Neural progenitor cell (in vitro differentiated cells): ENCODE results near the gene ZNF689. TPM values are rescaled to one million over a fixed set of nuclear protein-coding genes. Genes with fewer than 3 reads are reported as not detected.

Experiments
- DNase-seq: peaks from one replicate; pipeline ENCODE4 v3.0.0-alpha.2; 2016; ENCODE audit warnings: low spot score
- H2AFZ ChIP-seq: fragments of 200-600 bp; sonication (generic); replicated peaks from 2 replicates; pipeline ENCODE4 v1.6.1; 2016; ENCODE audit warnings: antibody characterized with exemption
- H3F3A ChIP-seq: fragments of 200-600 bp; sonication (generic); 2 replicates; pipeline ENCODE4 v1.6.1; 2016; ENCODE audit warnings: antibody characterized with exemption, low read depth
- H3K27ac ChIP-seq: fragments of 200-600 bp; sonication (generic); 2 replicates; pipeline ENCODE4 v1.5.1; 2016; ENCODE audit warnings: mild to moderate bottlenecking
- H3K27me3 ChIP-seq: fragments of 200-600 bp; sonication (generic); 2 replicates; pipeline ENCODE4 v1.6.1; 2016; ENCODE audit warnings: mild to moderate bottlenecking, moderate library complexity
- H3K36me3 ChIP-seq: fragments of 200-600 bp; sonication (generic); 2 replicates; pipeline ENCODE4 v1.5.1; 2016
- H3K4me1 ChIP-seq: fragments of 200-600 bp; sonication (generic); 2 replicates; pipeline ENCODE4 v1.6.1; 2016; ENCODE audit warnings: mixed run types
- H3K4me2 ChIP-seq: fragments of 200-600 bp; sonication (generic); 2 replicates; pipeline ENCODE4 v1.6.1; 2016
- H3K4me3 ChIP-seq: fragments of 200-600 bp; sonication (generic); 2 replicates; pipeline ENCODE4 v1.5.1; 2016
- H3K79me2 ChIP-seq: fragments of 200-600 bp; sonication (generic); 2 replicates; pipeline ENCODE4 v1.6.1; 2016; ENCODE audit warnings: low read depth
- H3K9ac ChIP-seq: fragments of 200-600 bp; sonication (generic); 2 replicates; pipeline ENCODE4 v1.6.1; 2016
- H3K9me3 ChIP-seq: fragments of 200-600 bp; sonication (generic); 2 replicates; pipeline ENCODE4 v1.5.1; 2016; ENCODE audit warnings: low read depth
- H4K20me1 ChIP-seq: fragments of 200-600 bp; sonication (generic); 2 replicates; pipeline ENCODE4 v1.6.1; 2016; ENCODE audit warnings: low read depth
- H3K27ac Mint-ChIP-seq: 3 replicates; pipeline ENCODE4 v1.8.0; 2021; ENCODE audit warnings: mixed read lengths
- H3K27me3 Mint-ChIP-seq: 2 replicates; pipeline ENCODE4 v1.8.0; 2022; ENCODE audit warnings: low read depth, mild to moderate bottlenecking, inconsistent platforms, moderate library complexity, mixed read lengths; ENCODE audit not compliant: insufficient read depth
- H3K36me3 Mint-ChIP-seq: 3 replicates; pipeline ENCODE4 v1.8.0; 2021; ENCODE audit warnings: mixed read lengths
- H3K4me1 Mint-ChIP-seq: 3 replicates; pipeline ENCODE4 v1.8.0; 2021; ENCODE audit warnings: mixed read lengths
- H3K4me3 Mint-ChIP-seq: 3 replicates; pipeline ENCODE4 v1.8.0; 2021; ENCODE audit warnings: mild to moderate bottlenecking, moderate library complexity, mixed read lengths
- H3K9me3 Mint-ChIP-seq: 3 replicates; pipeline ENCODE4 v1.8.0; 2020; ENCODE audit warnings: mixed read lengths
- EZH2 ChIP-seq: fragments of 200-600 bp; sonication (generic); IDR thresholded peaks from 2 replicates; pipeline ENCODE4 v1.6.1; 2017; ENCODE audit warnings: antibody characterized with exemption, mild to moderate bottlenecking, moderate library complexity
- EZH2phosphoT487 ChIP-seq: fragments of 200-600 bp; sonication (generic); IDR thresholded peaks from 2 replicates; pipeline ENCODE4 v1.6.1; 2017; ENCODE audit warnings: antibody characterized with exemption
- total RNA-seq: library from RNA; depleted of rRNA; stranded (reverse); fragments of >200 nt; gene quantifications from 2 replicates; pipeline ENCODE4 v1.2.3, GENCODE V29; 2015; ENCODE audit warnings: low replicate concordance
- TF ChIP-seq, protein P1 (sequence below): fragments of 200-600 bp; sonication (generic); IDR thresholded peaks from 2 replicates; pipeline ENCODE4 v1.5.1; 2017; ENCODE audit warnings: antibody characterized with exemption, mild to moderate bottlenecking

The ZNF689 gene
- total RNA-seq, 1 donor from 2014 or later, result 9.2 TPM

DNA sequence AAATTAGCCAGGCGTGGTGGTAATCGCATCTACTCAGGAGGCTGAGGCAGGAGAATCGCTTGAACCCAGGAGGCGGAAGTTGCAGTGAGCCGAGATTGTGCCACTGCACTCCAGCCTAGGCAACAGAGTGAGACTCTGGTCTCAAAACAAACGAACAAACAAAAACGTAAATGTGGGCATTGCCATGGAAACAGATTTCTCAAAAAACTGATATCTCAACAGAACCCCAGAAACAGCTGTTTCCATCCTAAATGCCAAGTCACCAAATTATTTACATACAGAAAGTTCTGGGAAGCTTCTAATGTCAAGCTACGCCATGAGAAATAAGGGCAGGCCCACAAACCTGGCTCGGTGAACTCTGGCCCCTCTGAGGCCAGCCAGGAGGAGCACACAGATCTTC, 16.0 kb upstream of the ZNF689 start:
- peaks cover 4% of the 10 kb centered on the region for H3K9me3 Mint-ChIP-seq

DNA sequence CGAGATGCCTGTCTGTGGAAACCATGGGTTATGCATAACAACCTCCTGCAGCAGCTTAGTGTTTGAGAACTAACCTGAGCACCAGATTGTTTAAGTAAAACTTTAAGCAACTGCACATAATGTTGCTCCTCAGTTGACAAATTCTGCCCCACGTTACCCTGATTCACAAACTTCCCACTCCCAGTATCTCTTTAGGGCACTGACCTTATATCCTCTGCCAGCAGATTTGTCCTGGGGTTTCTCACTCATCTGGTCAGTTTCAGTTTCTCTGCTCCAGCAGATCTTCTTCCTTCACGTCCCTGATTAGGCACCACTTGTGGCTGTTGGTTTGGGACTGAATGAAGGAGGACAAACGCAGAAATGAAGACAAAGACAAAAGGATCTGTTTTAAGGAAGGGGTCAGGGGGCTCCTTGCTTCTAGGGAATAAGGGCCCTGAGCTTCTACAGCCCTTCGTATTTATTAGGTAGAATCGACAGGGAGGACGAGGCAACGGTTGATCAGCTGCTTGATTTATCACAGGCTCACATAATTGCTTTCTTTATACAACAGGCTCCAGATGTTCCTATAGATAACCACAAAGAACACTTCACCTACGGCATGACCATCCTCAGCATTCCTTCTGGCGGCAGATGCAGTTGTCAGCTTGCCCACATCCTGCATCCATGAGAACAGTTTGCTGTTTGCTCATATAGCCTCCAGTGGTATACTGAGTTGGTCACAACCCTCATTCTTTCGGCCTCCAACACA, 13.5 kb upstream of the ZNF689 start:
- H3K79me2 ChIP-seq, result no peaks in the 10 kb centered on the region
- no peak for DNase-seq
- H3K36me3 Mint-ChIP-seq, result peaks cover 3% of the 10 kb centered on the region
- H2AFZ ChIP-seq, result peak overlapping the region; percentile 50
- TF ChIP-seq, protein P1, sequence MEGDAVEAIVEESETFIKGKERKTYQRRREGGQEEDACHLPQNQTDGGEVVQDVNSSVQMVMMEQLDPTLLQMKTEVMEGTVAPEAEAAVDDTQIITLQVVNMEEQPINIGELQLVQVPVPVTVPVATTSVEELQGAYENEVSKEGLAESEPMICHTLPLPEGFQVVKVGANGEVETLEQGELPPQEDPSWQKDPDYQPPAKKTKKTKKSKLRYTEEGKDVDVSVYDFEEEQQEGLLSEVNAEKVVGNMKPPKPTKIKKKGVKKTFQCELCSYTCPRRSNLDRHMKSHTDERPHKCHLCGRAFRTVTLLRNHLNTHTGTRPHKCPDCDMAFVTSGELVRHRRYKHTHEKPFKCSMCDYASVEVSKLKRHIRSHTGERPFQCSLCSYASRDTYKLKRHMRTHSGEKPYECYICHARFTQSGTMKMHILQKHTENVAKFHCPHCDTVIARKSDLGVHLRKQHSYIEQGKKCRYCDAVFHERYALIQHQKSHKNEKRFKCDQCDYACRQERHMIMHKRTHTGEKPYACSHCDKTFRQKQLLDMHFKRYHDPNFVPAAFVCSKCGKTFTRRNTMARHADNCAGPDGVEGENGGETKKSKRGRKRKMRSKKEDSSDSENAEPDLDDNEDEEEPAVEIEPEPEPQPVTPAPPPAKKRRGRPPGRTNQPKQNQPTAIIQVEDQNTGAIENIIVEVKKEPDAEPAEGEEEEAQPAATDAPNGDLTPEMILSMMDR, result no peak
- TF ChIP-seq EZH2phosphoT487, result no peak
- TF ChIP-seq EZH2, result no peak
- peaks cover 6% of the 10 kb centered on the region for H3K9me3 Mint-ChIP-seq
- no peaks in the 10 kb centered on the region for H3K27me3 ChIP-seq
- no peaks in the 10 kb centered on the region for H3K9me3 ChIP-seq
- no peak overlapping the region for H3K27ac ChIP-seq
- no peak overlapping the region for H3K4me2 ChIP-seq
- peaks cover 9% of the 10 kb centered on the region for H3K4me1 ChIP-seq
- H3K27ac Mint-ChIP-seq, result peak overlapping the region; percentile 6
- H3K36me3 ChIP-seq, result no peaks in the 10 kb centered on the region
- H3K4me3 ChIP-seq, result no peak overlapping the region
- H3K27me3 Mint-ChIP-seq, result peaks cover 4% of the 10 kb centered on the region
- peaks cover 33% of the 10 kb centered on the region for H3K4me1 Mint-ChIP-seq
- no peak overlapping the region for H3K4me3 Mint-ChIP-seq
- H3F3A ChIP-seq, result no peaks in the 10 kb centered on the region
- no peaks in the 10 kb centered on the region for H4K20me1 ChIP-seq
- H3K9ac ChIP-seq, result no peak overlapping the region

More for the DNA sequence above, 16.0 kb upstream of the ZNF689 start:
- H2AFZ ChIP-seq, result no peak overlapping the region
- Mint-ChIP-seq H3K36me3 (no peaks in the 10 kb centered on the region), H3K27ac (no peak overlapping the region), H3K4me1 (peaks cover 25% of the 10 kb centered on the region), H3K27me3 (peaks cover 9% of the 10 kb centered on the region), H3K4me3 (no peak overlapping the region)
- TF ChIP-seq EZH2 (no peak), EZH2phosphoT487 (no peak)
- TF ChIP-seq, protein P1, result no peak
- H3K79me2 ChIP-seq, result no peaks in the 10 kb centered on the region
- no peaks in the 10 kb centered on the region for H3K9me3 ChIP-seq
- no peak overlapping the region for H3K27ac ChIP-seq
- H3K36me3 ChIP-seq, result no peaks in the 10 kb centered on the region
- H4K20me1 ChIP-seq, result no peaks in the 10 kb centered on the region
- no peak overlapping the region for H3K9ac ChIP-seq
- H3K4me1 ChIP-seq, result peaks cover 9% of the 10 kb centered on the region
- H3K4me3 ChIP-seq, result no peak overlapping the region
- H3F3A ChIP-seq, result no peaks in the 10 kb centered on the region
- DNase-seq, result no peak
- no peaks in the 10 kb centered on the region for H3K27me3 ChIP-seq
- H3K4me2 ChIP-seq, result no peak overlapping the region

DNA sequence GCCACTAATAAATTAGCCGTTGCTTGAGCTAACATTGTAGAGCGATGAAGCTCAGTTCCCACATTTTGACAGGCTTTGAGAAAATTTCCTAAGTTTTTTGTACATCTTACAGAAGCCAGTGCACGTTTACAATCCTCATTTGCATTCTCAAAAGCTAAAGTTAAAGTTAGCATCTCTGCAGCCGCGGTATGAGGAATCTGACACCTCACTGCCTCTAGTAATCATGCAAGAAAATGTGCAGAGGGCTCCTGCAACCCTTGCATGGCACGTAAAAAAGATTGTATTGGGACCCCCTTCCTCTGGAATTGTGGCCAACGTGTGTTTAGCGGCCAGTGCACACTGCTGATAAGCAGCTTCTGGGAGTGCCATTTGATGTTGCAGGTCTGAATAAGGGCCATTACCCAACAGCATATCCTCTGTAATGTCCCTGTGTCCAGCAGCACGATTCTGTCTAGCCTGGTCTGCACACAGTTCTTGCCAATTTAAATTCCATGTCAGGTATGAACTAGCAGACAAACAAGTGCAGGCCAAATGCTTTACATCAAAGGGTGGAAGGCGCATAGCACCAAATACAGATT, 12.4 kb upstream of the ZNF689 start:
- no peak overlapping the region for H3K27ac ChIP-seq
- no peak for TF ChIP-seq EZH2phosphoT487
- TF ChIP-seq, protein P1, result no peak
- no peak for TF ChIP-seq EZH2
- H3K36me3 ChIP-seq, result no peaks in the 10 kb centered on the region
- H3K27me3 ChIP-seq, result no peaks in the 10 kb centered on the region
- H4K20me1 ChIP-seq, result no peaks in the 10 kb centered on the region
- H3K79me2 ChIP-seq, result no peaks in the 10 kb centered on the region
- no peak overlapping the region for H3K27ac Mint-ChIP-seq
- H2AFZ ChIP-seq, result peak overlapping the region; percentile 50
- H3K4me2 ChIP-seq, result no peak overlapping the region
- H3K9me3 Mint-ChIP-seq, result peaks cover 7% of the 10 kb centered on the region
- H3K9me3 ChIP-seq, result no peaks in the 10 kb centered on the region
- H3K4me1 Mint-ChIP-seq, result peaks cover 37% of the 10 kb centered on the region
- peaks cover 4% of the 10 kb centered on the region for H3K36me3 Mint-ChIP-seq
- H3K4me3 ChIP-seq, result no peak overlapping the region
- H3K9ac ChIP-seq, result no peak overlapping the region
- peaks cover 9% of the 10 kb centered on the region for H3K4me1 ChIP-seq
- no peak overlapping the region for H3K4me3 Mint-ChIP-seq
- H3K27me3 Mint-ChIP-seq, result peaks cover 2% of the 10 kb centered on the region
- DNase-seq, result no peak
- no peaks in the 10 kb centered on the region for H3F3A ChIP-seq
